Measurements from ENCODE around the gene INHBA.

INHBA gene

DNA sequence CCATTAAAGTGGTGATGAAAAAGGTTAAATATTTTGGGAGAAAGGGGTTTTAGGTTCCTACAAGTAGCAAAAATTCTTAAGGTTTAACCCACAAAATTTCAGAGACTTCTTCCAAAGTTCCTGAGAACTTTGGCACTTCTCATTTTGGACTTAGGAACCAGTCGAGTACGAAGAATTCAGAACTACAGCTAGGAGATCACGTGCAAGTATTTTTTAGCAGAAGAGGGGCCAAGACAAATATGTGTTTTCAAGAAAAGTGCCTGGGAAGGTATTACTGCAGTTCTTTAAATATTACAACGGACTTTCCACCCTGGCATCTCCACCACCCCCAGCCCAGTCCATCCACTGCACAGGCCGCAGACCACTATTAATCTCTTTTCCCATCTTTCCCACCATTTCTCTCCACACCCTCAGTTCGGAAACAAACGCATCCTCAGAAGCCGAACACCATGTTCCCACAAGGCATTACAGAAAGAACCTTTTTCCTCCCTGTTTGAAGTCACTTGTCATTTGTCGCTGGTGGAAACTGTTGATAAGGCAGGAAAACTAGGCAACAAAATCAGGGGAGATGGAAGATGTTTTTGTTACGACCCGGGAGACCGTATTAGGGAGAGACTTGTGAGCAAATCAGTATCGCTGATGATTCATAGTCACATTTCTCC, 7.1 kb downstream of the INHBA start:
- no peaks in the 10 kb centered on the region for H3K9me3 ChIP-seq (ENCODE audit: low read length)
- H3K79me2 ChIP-seq (ENCODE audit: insufficient read depth, low read length) = no peaks in the 10 kb centered on the region
- no peaks in the 10 kb centered on the region for H4K20me1 ChIP-seq (ENCODE audit: insufficient read depth, low read length)
- no peak overlapping the region for H3K9ac ChIP-seq (ENCODE audit: low read length)
- H3K9me2 ChIP-seq (ENCODE audit: low read depth, low read length) = no peaks in the 10 kb centered on the region
- no peaks in the 10 kb centered on the region for H3F3A ChIP-seq (ENCODE audit: insufficient read depth, low read length)
- no peaks in the 10 kb centered on the region; the same call in 1 of the 2 replicates for H3K27me3 ChIP-seq (ENCODE audit: insufficient read depth, low read length)
- TF ChIP-seq, protein P1, sequence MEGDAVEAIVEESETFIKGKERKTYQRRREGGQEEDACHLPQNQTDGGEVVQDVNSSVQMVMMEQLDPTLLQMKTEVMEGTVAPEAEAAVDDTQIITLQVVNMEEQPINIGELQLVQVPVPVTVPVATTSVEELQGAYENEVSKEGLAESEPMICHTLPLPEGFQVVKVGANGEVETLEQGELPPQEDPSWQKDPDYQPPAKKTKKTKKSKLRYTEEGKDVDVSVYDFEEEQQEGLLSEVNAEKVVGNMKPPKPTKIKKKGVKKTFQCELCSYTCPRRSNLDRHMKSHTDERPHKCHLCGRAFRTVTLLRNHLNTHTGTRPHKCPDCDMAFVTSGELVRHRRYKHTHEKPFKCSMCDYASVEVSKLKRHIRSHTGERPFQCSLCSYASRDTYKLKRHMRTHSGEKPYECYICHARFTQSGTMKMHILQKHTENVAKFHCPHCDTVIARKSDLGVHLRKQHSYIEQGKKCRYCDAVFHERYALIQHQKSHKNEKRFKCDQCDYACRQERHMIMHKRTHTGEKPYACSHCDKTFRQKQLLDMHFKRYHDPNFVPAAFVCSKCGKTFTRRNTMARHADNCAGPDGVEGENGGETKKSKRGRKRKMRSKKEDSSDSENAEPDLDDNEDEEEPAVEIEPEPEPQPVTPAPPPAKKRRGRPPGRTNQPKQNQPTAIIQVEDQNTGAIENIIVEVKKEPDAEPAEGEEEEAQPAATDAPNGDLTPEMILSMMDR (IDR thresholded peaks at IDR 0.05; ENCODE audit: low read length) = no peak
- no peak for TF ChIP-seq EZH2 (IDR thresholded peaks at IDR 0.05; ENCODE audit: borderline replicate concordance, low read length)
- H3K4me3 ChIP-seq (ENCODE audit: low read depth, low read length, poor library complexity, severe bottlenecking) = no peak overlapping the region
- H3K36me3 ChIP-seq (ENCODE audit: insufficient read depth, low read length) = no peaks in the 10 kb centered on the region
- H3K4me1 ChIP-seq (ENCODE audit: insufficient read depth, low read length, severe bottlenecking) = no peaks in the 10 kb centered on the region
- H3K4me2 ChIP-seq (ENCODE audit: low read length) = no peak overlapping the region
- H3K27ac ChIP-seq (ENCODE audit: low read depth, low read length, poor library complexity, severe bottlenecking) = no peak overlapping the region
- H2AFZ ChIP-seq (ENCODE audit: low read length) = no peak overlapping the region

- Histone ChIP-seq H3K9me2 (ENCODE audit: low read depth, low read length) (no peaks in the 10 kb centered on the region), H3K4me2 (ENCODE audit: low read length) (no peak overlapping the region), H3K79me2 (ENCODE audit: insufficient read depth, low read length) (no peaks in the 10 kb centered on the region), H3K27me3 (ENCODE audit: insufficient read depth, low read length) (no peaks in the 10 kb centered on the region; the same call in 1 of the 2 replicates), H3K4me3 (ENCODE audit: low read depth, low read length, poor library complexity, severe bottlenecking) (no peak overlapping the region), H4K20me1 (ENCODE audit: insufficient read depth, low read length) (no peaks in the 10 kb centered on the region), H3K9ac (ENCODE audit: low read length) (no peak overlapping the region), H3K36me3 (ENCODE audit: insufficient read depth, low read length) (no peaks in the 10 kb centered on the region), H3K9me3 (ENCODE audit: low read length) (no peaks in the 10 kb centered on the region), H3F3A (ENCODE audit: insufficient read depth, low read length) (no peaks in the 10 kb centered on the region), H2AFZ (ENCODE audit: low read length) (no peak overlapping the region), H3K4me1 (ENCODE audit: insufficient read depth, low read length, severe bottlenecking) (no peaks in the 10 kb centered on the region), H3K27ac (ENCODE audit: low read depth, low read length, poor library complexity, severe bottlenecking) (no peak overlapping the region)
- no peak for TF ChIP-seq EZH2 (IDR thresholded peaks at IDR 0.05; ENCODE audit: borderline replicate concordance, low read length)
- TF ChIP-seq, protein P1 (IDR thresholded peaks at IDR 0.05; ENCODE audit: low read length) = no peak
Measured at GRCh38 chr7:41694495-41694894, 8.4 kb downstream of the INHBA start.

DNA sequence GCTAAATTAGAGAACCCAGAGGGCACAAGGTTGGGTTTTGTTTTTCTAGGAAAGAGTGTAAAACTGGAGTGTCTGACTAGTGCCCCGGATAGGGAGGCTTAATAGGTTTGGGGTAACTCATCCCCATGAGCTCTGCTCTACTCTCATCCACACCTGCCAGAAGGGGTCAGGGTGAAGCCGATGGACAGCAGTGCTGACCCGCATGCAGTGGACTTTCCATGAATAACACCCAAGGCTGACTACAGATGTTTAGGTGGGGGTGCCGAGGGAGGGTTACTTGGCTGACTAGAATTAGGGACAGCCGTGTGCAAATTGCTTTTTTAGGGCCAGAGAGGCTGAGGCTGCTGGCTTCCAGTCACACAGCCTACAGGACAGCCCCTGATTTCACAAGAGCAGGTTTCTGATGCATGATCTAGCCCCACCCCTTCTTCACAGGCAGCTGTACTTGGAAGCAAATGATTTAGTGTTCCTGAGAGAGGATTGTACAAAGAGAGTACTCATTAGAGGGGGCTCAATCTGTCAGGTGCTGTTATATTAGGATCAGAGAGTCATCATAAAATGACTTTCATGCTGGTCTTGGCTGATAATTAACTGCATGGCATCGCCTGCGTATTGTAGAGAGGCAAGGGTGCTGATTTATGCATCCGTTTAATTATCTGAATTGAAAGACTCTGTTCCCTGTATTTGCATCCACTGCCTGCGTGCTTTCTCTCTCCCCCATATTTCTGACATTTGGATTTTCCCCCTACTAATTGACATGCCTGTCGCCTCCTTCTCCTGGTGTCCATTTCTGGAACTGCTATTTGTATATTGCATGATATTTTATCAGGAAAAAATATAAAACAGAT, 9.5 kb downstream of the INHBA start:
- Histone ChIP-seq H3K4me3 (ENCODE audit: low read depth, low read length, poor library complexity, severe bottlenecking) (no peak overlapping the region), H3K36me3 (ENCODE audit: insufficient read depth, low read length) (no peaks in the 10 kb centered on the region), H2AFZ (ENCODE audit: low read length) (no peak overlapping the region), H4K20me1 (ENCODE audit: insufficient read depth, low read length) (no peaks in the 10 kb centered on the region), H3K79me2 (ENCODE audit: insufficient read depth, low read length) (no peaks in the 10 kb centered on the region), H3K27ac (ENCODE audit: low read depth, low read length, poor library complexity, severe bottlenecking) (no peak overlapping the region), H3K4me1 (ENCODE audit: insufficient read depth, low read length, severe bottlenecking) (no peaks in the 10 kb centered on the region), H3K9me2 (ENCODE audit: low read depth, low read length) (no peaks in the 10 kb centered on the region), H3K27me3 (ENCODE audit: insufficient read depth, low read length) (no peaks in the 10 kb centered on the region; the same call in 1 of the 2 replicates), H3K9me3 (ENCODE audit: low read length) (no peaks in the 10 kb centered on the region), H3K9ac (ENCODE audit: low read length) (no peak overlapping the region), H3K4me2 (ENCODE audit: low read length) (no peak overlapping the region), H3F3A (ENCODE audit: insufficient read depth, low read length) (no peaks in the 10 kb centered on the region)
- no peak for TF ChIP-seq EZH2 (IDR thresholded peaks at IDR 0.05; ENCODE audit: borderline replicate concordance, low read length)
- TF ChIP-seq, protein P1 (IDR thresholded peaks at IDR 0.05; ENCODE audit: low read length) = no peak; the same call in 1 of the 2 replicates
